MM.1S (cell line): ENCODE data around the gene TJP1.

Experiments
- EZH2phosphoT487 ChIP-seq: fragments of 300-600 bp; sonication (generic); IDR thresholded peaks from 2 replicates; pipeline ENCODE4 v1.6.1; 2018; ENCODE audit warnings: antibody characterized with exemption, low read length
- TF ChIP-seq, protein P1 (sequence below): fragments of 300-600 bp; sonication (generic); IDR thresholded peaks from 2 replicates; pipeline ENCODE4 v1.5.1; 2016; ENCODE audit warnings: antibody characterized with exemption, low read length, mixed read lengths

DNA sequence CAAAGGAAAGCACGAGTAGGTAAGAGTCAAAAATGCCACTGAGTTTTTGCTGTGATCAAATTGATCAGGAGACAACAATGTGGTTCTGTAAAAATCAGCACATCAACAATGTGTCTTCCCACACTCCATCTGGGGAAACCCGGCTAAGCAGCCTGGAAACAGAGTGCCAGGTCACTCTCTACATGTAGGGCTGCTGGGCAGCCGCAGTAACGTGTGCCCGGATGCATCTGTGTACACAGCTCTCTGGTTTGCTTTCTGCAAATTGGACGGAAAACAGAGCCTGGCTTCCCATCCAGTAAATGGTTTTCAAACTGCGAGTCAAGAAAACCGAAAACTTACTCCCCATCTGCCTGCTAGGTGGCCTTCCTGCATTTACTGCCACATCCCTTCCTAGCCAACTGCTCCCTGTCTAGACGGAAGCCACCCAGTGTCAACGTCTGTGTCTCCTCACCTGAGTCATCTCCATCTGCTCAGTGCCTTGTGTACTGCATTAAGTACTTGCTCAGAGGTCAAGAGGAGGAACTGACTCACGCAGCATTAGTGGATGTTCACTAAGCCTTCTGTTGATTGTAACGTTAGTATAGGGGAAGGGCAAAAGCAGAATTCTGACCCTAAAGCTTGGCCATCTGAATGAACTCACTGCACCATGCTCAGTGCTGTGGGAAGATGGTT is 124.1 kb downstream of the TJP1 start:
- TF ChIP-seq, protein P1, sequence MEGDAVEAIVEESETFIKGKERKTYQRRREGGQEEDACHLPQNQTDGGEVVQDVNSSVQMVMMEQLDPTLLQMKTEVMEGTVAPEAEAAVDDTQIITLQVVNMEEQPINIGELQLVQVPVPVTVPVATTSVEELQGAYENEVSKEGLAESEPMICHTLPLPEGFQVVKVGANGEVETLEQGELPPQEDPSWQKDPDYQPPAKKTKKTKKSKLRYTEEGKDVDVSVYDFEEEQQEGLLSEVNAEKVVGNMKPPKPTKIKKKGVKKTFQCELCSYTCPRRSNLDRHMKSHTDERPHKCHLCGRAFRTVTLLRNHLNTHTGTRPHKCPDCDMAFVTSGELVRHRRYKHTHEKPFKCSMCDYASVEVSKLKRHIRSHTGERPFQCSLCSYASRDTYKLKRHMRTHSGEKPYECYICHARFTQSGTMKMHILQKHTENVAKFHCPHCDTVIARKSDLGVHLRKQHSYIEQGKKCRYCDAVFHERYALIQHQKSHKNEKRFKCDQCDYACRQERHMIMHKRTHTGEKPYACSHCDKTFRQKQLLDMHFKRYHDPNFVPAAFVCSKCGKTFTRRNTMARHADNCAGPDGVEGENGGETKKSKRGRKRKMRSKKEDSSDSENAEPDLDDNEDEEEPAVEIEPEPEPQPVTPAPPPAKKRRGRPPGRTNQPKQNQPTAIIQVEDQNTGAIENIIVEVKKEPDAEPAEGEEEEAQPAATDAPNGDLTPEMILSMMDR = no peak
- TF ChIP-seq EZH2phosphoT487 = no peak
